Measurements from ENCODE around the gene LFNG. TPM values are rescaled to one million over a fixed set of nuclear protein-coding genes. Genes with fewer than 3 reads are reported as not detected.

Gene LFNG
- total and polyA plus RNA-seq, 2 donors (not counting 1 experiment from before 2014, with no cell fraction given): 73.3 to 208 TPM

GRCh38 chr7:2470204-2471021, 49.2 kb upstream of the LFNG start:
- H3K79me2 ChIP-seq (ENCODE audit: control insufficient read depth, insufficient read depth, low read length): no peaks in the 10 kb centered on the region
- no peaks in the 10 kb centered on the region for H4K20me1 ChIP-seq (ENCODE audit: control insufficient read depth, insufficient read depth, low read length, poor library complexity, severe bottlenecking)
- intact Hi-C loops (cut with micrococcal nuclease): no loop called here
- no peak overlapping the region for H2AFZ ChIP-seq (ENCODE audit: insufficient read depth, low read depth, low read length, poor library complexity, severe bottlenecking)
- Mint-ChIP-seq H3K9me3 (ENCODE audit: insufficient read depth) (no peaks in the 10 kb centered on the region), H3K27ac (no peak overlapping the region), H3K4me3 (no peak overlapping the region), H3K4me1 (peaks cover 4% of the 10 kb centered on the region), H3K27me3 (peaks cover 9% of the 10 kb centered on the region)
- no peaks in the 10 kb centered on the region for H3K9me3 ChIP-seq (ENCODE audit: control extremely low read depth in 1 of 3, control insufficient read depth in 2 of 3, insufficient read depth in 1 of 3, low read length in 2 of 3)
- ATAC-seq (ENCODE audit: low read depth) (no peak), DNase-seq (no peak)
- H3K36me3 ChIP-seq (replicated peaks in 1 of 2; ENCODE audit: control extremely low read depth in 1 of 2, control insufficient read depth in 1 of 2, extremely low read depth in 1 of 2, insufficient read depth in 2 of 2, low read length in 1 of 2): no peaks in the 10 kb centered on the region
- CTCF ChIA-PET: interaction anchor here (0.6 to 6.9 kb wide), 10 partner anchors 18 to 891 kb away, joined by 3 to 104 read pairs (median 4); no protein-coding TSS in a partner anchor
- no peak overlapping the region for H3K4me3 ChIP-seq (ENCODE audit: control extremely low read depth in 1 of 5, extremely low read depth in 1 of 5, insufficient read depth in 1 of 5, low read depth in 2 of 5, low read length in 4 of 5)
- POLR2A ChIA-PET: interaction anchor here (0.6 kb wide), 1 partner anchor 63 kb away, joined by 6 read pairs; no protein-coding TSS in a partner anchor
- H3K4me2 ChIP-seq (replicated peaks; ENCODE audit: low read depth, low read length, poor library complexity, severe bottlenecking): no peak overlapping the region
- peaks cover 0 to 8% (median 2%) of the 10 kb centered on the region in 4 experiments for H3K27me3 ChIP-seq (replicated peaks in 1 of 4; ENCODE audit: control extremely low read depth in 1 of 4, control insufficient read depth in 3 of 4, insufficient read depth in 4 of 4, low read length in 3 of 4)
- TF ChIP-seq EZH2 (IDR thresholded peaks at IDR 0.05; ENCODE audit: borderline replicate concordance, insufficient read depth, low read depth, low read length, poor library complexity, severe bottlenecking) (no peak), CTCF (IDR thresholded peaks at IDR 0.05) (no peak)
- H3K27ac ChIP-seq (ENCODE audit: low read length in 2 of 2): no peak overlapping the region
- 95% methylated on average over 18 of the region's 19 CpGs for WGBS (ENCODE audit: insufficient coverage)
- no peak overlapping the region for H3K9ac ChIP-seq (ENCODE audit: low read length)
- H3K4me1 ChIP-seq (ENCODE audit: control insufficient read depth in 2 of 2, insufficient read depth in 2 of 2, low read length in 2 of 2): peaks cover 0 to 5% of the 10 kb centered on the region in 2 donors

GRCh38 chr7:2471022-2471329, 48.6 kb upstream of the LFNG start:
- H3K36me3 ChIP-seq (replicated peaks in 1 of 2; ENCODE audit: control extremely low read depth in 1 of 2, control insufficient read depth in 1 of 2, extremely low read depth in 1 of 2, insufficient read depth in 2 of 2, low read length in 1 of 2): no peaks in the 10 kb centered on the region
- no peak overlapping the region for H3K9ac ChIP-seq (ENCODE audit: low read length)
- no peaks in the 10 kb centered on the region for H3K9me3 ChIP-seq (ENCODE audit: control extremely low read depth in 1 of 3, control insufficient read depth in 2 of 3, insufficient read depth in 1 of 3, low read length in 2 of 3)
- H3K27me3 Mint-ChIP-seq: peaks cover 9% of the 10 kb centered on the region
- peaks cover 4% of the 10 kb centered on the region for H3K4me1 Mint-ChIP-seq
- intact Hi-C loops (cut with micrococcal nuclease): no loop called here
- no peak overlapping the region for H2AFZ ChIP-seq (ENCODE audit: insufficient read depth, low read depth, low read length, poor library complexity, severe bottlenecking)
- no peak overlapping the region for H3K4me2 ChIP-seq (replicated peaks; ENCODE audit: low read depth, low read length, poor library complexity, severe bottlenecking)
- no peaks in the 10 kb centered on the region for H3K79me2 ChIP-seq (ENCODE audit: control insufficient read depth, insufficient read depth, low read length)
- 79% methylated on average over 2 of the region's 5 CpGs for WGBS (ENCODE audit: insufficient coverage)
- ATAC-seq (ENCODE audit: low read depth) (no peak), DNase-seq (no peak)
- no peak overlapping the region for H3K27ac ChIP-seq (ENCODE audit: low read length in 2 of 2)
- POLR2A ChIA-PET: no interaction called here
- H4K20me1 ChIP-seq (ENCODE audit: control insufficient read depth, insufficient read depth, low read length, poor library complexity, severe bottlenecking): no peaks in the 10 kb centered on the region
- H3K4me3 Mint-ChIP-seq: no peak overlapping the region
- peaks cover 0 to 12% (median 2%) of the 10 kb centered on the region in 4 experiments for H3K27me3 ChIP-seq (replicated peaks in 1 of 4; ENCODE audit: control extremely low read depth in 1 of 4, control insufficient read depth in 3 of 4, insufficient read depth in 4 of 4, low read length in 3 of 4)
- H3K4me1 ChIP-seq (ENCODE audit: control insufficient read depth in 2 of 2, insufficient read depth in 2 of 2, low read length in 2 of 2): peaks cover 0 to 5% of the 10 kb centered on the region in 2 donors
- TF ChIP-seq CTCF (IDR thresholded peaks at IDR 0.05) (no peak), EZH2 (IDR thresholded peaks at IDR 0.05; ENCODE audit: borderline replicate concordance, insufficient read depth, low read depth, low read length, poor library complexity, severe bottlenecking) (no peak)
- H3K27ac Mint-ChIP-seq: no peak overlapping the region
- no peaks in the 10 kb centered on the region for H3K9me3 Mint-ChIP-seq (ENCODE audit: insufficient read depth)
- no peak overlapping the region for H3K4me3 ChIP-seq (ENCODE audit: control extremely low read depth in 1 of 5, extremely low read depth in 1 of 5, insufficient read depth in 1 of 5, low read depth in 2 of 5, low read length in 4 of 5)
- CTCF ChIA-PET: interaction anchor here (0.8 to 6.9 kb wide), 6 partner anchors 19 to 239 kb away, joined by 3 to 104 read pairs (median 4); no protein-coding TSS in a partner anchor

Measured in B cell (primary cell).